PC-9 (cell line): ENCODE data around the gene POU2F3. TPM values are rescaled to one million over a fixed set of nuclear protein-coding genes. Genes with fewer than 3 reads are reported as not detected.

Experiments used
- BruUV-seq: library from RNA; stranded (reverse); fragments of 400-500 nt; replicated peaks from 2 replicates; lab custom pipeline; 2021; lab: Mats Ljungman, UMichigan
- CTCF ChIA-PET: fragments of 300-600 bp; sonication (Branson Sonifier 250); formaldehyde crosslinking; loops from one replicate; lab custom pipeline; 2022; ENCODE audit warnings: antibody characterized with exemption; lab: Charles Lee
- POLR2A ChIA-PET: fragments of 300-600 bp; sonication (Branson Sonifier 250); formaldehyde crosslinking; loops from one replicate; lab custom pipeline; 2022; ENCODE audit warnings: antibody characterized with exemption; ENCODE audit not compliant: unreplicated experiment; lab: Charles Lee
- DNase-seq, 2 experiments: peaks; one replicate each; pipeline versions ENCODE4 v3.0.0 to v3.0.0-alpha.2; 2015 to 2022; ENCODE audit warnings: mixed read lengths in 1 of 2
- H2AFZ ChIP-seq: fragments of 200-600 bp; sonication (generic); 2 replicates; pipeline ENCODE4 v1.8.1; 2017; ENCODE audit warnings: antibody characterized with exemption
- H3F3A ChIP-seq: fragments of 200-600 bp; sonication (generic); 2 replicates; pipeline ENCODE4 v1.8.1; 2017; ENCODE audit warnings: antibody characterized with exemption, mild to moderate bottlenecking, low read depth; ENCODE audit not compliant: insufficient read depth
- H3K27ac ChIP-seq: fragments of 200-600 bp; sonication (generic); 2 replicates; pipeline ENCODE4 v1.6.1; 2016; ENCODE audit warnings: mixed run types
- H3K27me3 ChIP-seq: fragments of 200-600 bp; sonication (generic); 2 replicates; pipeline ENCODE4 v1.6.1; 2016; ENCODE audit warnings: low read depth, mixed run types; ENCODE audit not compliant: insufficient read depth
- H3K36me3 ChIP-seq: fragments of 200-600 bp; sonication (generic); 2 replicates; pipeline ENCODE4 v1.6.1; 2016; ENCODE audit warnings: low read depth, mixed run types
- H3K4me1 ChIP-seq: fragments of 200-600 bp; sonication (generic); replicated peaks from 2 replicates; pipeline ENCODE4 v1.6.1; 2016; ENCODE audit warnings: mixed run types; ENCODE audit not compliant: insufficient read depth
- H3K4me2 ChIP-seq: fragments of 200-600 bp; sonication (generic); 2 replicates; pipeline ENCODE4 v1.6.1; 2017; ENCODE audit warnings: mixed run types
- H3K4me3 ChIP-seq: fragments of 200-600 bp; sonication (generic); 2 replicates; pipeline ENCODE4 v1.6.1; 2016; ENCODE audit warnings: mixed run types
- H3K79me2 ChIP-seq: fragments of 200-600 bp; sonication (generic); 2 replicates; pipeline ENCODE4 v1.6.1; 2017; ENCODE audit warnings: low read depth, mixed run types
- H3K9me2 ChIP-seq: fragments of 200-600 bp; sonication (generic); 2 replicates; pipeline ENCODE4 v1.8.1; 2017; ENCODE audit warnings: mild to moderate bottlenecking; ENCODE audit not compliant: insufficient read depth
- H3K9me3 ChIP-seq: fragments of 200-600 bp; sonication (generic); 2 replicates; pipeline ENCODE4 v1.8.1; 2016; ENCODE audit warnings: low read depth; ENCODE audit not compliant: insufficient read depth
- H4K20me1 ChIP-seq: fragments of 200-600 bp; sonication (generic); 2 replicates; pipeline ENCODE4 v1.8.1; 2017; ENCODE audit not compliant: insufficient read depth
- CTCF ChIP-seq: fragments of 200-600 bp; sonication (generic); conservative IDR thresholded peaks from 2 replicates; pipeline ENCODE4 v1.6.1; 2017; ENCODE audit warnings: mixed run types, antibody characterized with exemption, mild to moderate bottlenecking, moderate library complexity
- EZH2 ChIP-seq: fragments of 200-600 bp; sonication (generic); IDR thresholded peaks from 2 replicates; pipeline ENCODE4 v1.8.0; 2017; ENCODE audit warnings: antibody characterized with exemption, low read depth
- intact Hi-C: fragments of 100-400 bp; cut with micrococcal nuclease; formaldehyde crosslinking; loops from one replicate; pipeline ENCODE4 v1.10.0; 2022; ENCODE audit not compliant: unreplicated experiment
- total RNA-seq: library from RNA; stranded (reverse); gene quantifications from 2 replicates; pipeline ENCODE4 v1.2.3, GENCODE V29; 2021

Gene POU2F3
- total RNA-seq, 1 experiment from 2014 or later, result 2.9 TPM

- no TSS peak for BruUV-seq
- no peak overlapping the region for H2AFZ ChIP-seq
- H3K27me3 ChIP-seq, result peaks cover 7% of the 10 kb centered on the region; the same call in 1 of the 2 replicates
- H3K4me2 ChIP-seq, result no peak overlapping the region
- H3K27ac ChIP-seq, result no peak overlapping the region
- intact Hi-C loops, result no loop called here
- ChIA-PET CTCF (no interaction called here), POLR2A (no interaction called here)
- H3K9me3 ChIP-seq, result no peaks in the 10 kb centered on the region
- H3K4me1 ChIP-seq, result no peaks in the 10 kb centered on the region
- no peaks in the 10 kb centered on the region for H3K36me3 ChIP-seq
- no peaks in the 10 kb centered on the region for H3F3A ChIP-seq
- H4K20me1 ChIP-seq, result no peaks in the 10 kb centered on the region
- TF ChIP-seq CTCF, result no peak
- TF ChIP-seq EZH2, result no peak
- no peaks in the 10 kb centered on the region for H3K9me2 ChIP-seq
- no peak overlapping the region for H3K4me3 ChIP-seq
- no peaks in the 10 kb centered on the region for H3K79me2 ChIP-seq
- DNase-seq, result no peak
Measured at GRCh38 chr11:120196826-120197225, 43.1 kb upstream of the POU2F3 start.

GRCh38 chr11:120197251-120197891 is 42.6 kb upstream of the POU2F3 start:
- Histone ChIP-seq H3K4me3 (no peak overlapping the region), H3K79me2 (no peaks in the 10 kb centered on the region), H3K36me3 (no peaks in the 10 kb centered on the region), H3K27ac (no peak overlapping the region), H2AFZ (no peak overlapping the region), H3F3A (no peaks in the 10 kb centered on the region), H3K9me2 (no peaks in the 10 kb centered on the region), H3K9me3 (no peaks in the 10 kb centered on the region), H3K27me3 (peaks cover 7% of the 10 kb centered on the region; the same call in 1 of the 2 replicates), H3K4me2 (no peak overlapping the region), H4K20me1 (no peaks in the 10 kb centered on the region), H3K4me1 (no peaks in the 10 kb centered on the region)
- TF ChIP-seq CTCF (no peak), EZH2 (no peak)
- DNase-seq, result no peak
- ChIA-PET POLR2A (no interaction called here), CTCF (no interaction called here)
- no TSS peak for BruUV-seq
- intact Hi-C loops, result no loop called here

GRCh38 chr11:120197977-120198376 is 42.0 kb upstream of the POU2F3 start:
- H2AFZ ChIP-seq, result no peak overlapping the region
- no peak overlapping the region for H3K4me3 ChIP-seq
- CTCF ChIA-PET, result no interaction called here
- POLR2A ChIA-PET, result no interaction called here
- H3F3A ChIP-seq, result no peaks in the 10 kb centered on the region
- intact Hi-C loops, result no loop called here
- no peaks in the 10 kb centered on the region for H3K79me2 ChIP-seq
- H3K27me3 ChIP-seq, result peaks cover 7% of the 10 kb centered on the region; the same call in 1 of the 2 replicates
- BruUV-seq, result no TSS peak
- DNase-seq, result no peak
- H3K9me2 ChIP-seq, result no peaks in the 10 kb centered on the region
- no peaks in the 10 kb centered on the region for H3K9me3 ChIP-seq
- no peaks in the 10 kb centered on the region for H4K20me1 ChIP-seq
- no peaks in the 10 kb centered on the region for H3K36me3 ChIP-seq
- H3K4me2 ChIP-seq, result no peak overlapping the region
- no peaks in the 10 kb centered on the region for H3K4me1 ChIP-seq
- H3K27ac ChIP-seq, result no peak overlapping the region
- no peak for TF ChIP-seq EZH2
- TF ChIP-seq CTCF, result no peak
